Measurements from ENCODE around the gene HELB.

HELB gene

GRCh38 chr12:66367015-66367667 is 64.8 kb downstream of the HELB start:
- DNase-seq: no peak

DNA sequence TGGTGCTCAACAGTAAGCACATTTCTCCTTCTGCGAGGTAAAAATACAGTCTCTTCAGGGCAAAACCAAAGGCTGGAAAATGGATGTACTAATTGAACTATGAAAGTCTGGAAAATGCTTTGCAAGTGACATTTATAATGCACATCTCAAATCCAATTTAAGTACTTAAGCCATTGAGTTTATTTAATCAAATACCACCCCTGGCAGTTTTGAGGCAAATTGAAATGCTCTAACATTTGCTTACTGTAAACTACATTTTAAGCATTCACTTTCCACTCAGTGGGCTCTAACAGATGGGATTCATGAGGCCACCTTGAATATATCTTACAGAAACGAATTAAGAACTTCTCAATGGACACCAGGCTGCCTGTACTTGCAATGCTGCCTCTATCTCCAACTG is 69.7 kb downstream of the HELB start:
- no peak for DNase-seq

- DNase-seq: no peak
These were observed 73.3 kb downstream of the HELB start for GRCh38 chr12:66375560-66375959.

DNA sequence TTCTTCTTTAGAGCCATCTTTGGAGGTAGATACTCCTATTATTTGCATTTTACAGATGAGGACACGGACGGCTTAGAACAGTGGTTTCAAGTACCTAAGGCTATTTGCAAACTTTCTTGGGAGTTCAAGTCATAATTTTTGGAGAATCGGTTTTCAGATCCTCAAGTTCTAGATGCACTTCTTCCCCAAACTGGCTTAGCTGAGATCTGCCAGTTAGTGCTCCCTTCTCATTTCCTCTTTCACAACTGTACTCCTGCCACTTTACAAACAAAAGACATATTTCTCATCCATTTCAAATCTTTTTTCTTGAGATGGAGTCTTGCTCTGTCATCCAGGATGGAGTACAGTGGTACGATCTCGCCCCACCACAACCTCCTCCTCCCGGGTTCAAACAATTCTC is 77.3 kb downstream of the HELB start:
- no peak for DNase-seq

DNA sequence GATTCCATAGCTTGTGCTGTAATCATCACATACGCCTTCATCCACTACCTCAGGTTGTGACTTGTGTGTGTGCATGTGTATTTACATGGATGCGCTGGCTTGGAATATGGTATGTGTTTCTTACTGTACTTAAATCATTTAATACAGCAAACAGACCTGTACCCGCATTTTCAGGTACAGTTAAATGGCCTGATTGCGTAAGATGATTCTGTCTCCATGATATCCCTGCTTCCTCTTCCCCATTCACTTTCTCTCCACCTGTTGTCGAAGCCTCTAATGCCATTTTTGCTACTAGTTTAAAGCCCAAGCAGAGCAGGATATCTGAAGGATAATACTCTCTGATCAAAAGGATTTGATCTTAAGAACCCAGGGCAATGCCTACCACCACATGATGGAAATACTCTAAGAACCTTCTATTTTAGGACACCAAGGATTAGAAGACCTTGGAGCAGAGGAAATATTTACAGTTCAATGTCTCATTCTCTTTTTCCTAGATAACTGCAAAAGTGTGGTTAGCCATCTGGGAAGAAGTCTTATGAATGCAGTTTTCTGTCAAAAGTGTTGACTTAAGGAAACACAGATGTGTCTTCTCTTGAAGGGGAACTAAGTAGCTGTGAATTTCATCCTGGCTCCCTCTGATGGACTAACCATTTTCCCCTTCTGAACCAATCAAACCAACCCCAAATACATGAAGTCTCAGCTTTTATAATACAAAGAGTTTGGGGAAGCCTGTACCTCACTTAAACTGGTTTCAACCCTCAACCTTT is 78.7 kb downstream of the HELB start:
- DNase-seq: no peak

- no peak for DNase-seq
These were observed 84.8 kb downstream of the HELB start for GRCh38 chr12:66387117-66387516.

Measured in CD4-positive, alpha-beta T cell treated with Interferon alpha-2 for 1 hour (primary cell).